Lower leg skin (tissue), 4 donors: ENCODE results near the gene NPDC1. TPM values are rescaled to one million over a fixed set of nuclear protein-coding genes. Genes with fewer than 3 reads are reported as not detected.

Source experiments
- DNase-seq, 2 donors: peaks; one replicate each; pipeline ENCODE4 v3.0.0-alpha.2; 2019; ENCODE audit warnings: low spot score in 2 of 2
- H3K4me3 ChIP-seq: fragments of 200-600 bp; sonication (generic); 2 replicates; pipeline ENCODE4 v1.5.1; 2017; ENCODE audit warnings: mild to moderate bottlenecking, low read depth; ENCODE audit not compliant: poor library complexity, severe bottlenecking
- POLR2A ChIP-seq, 2 donors: fragments of 450-650 bp; IDR thresholded peaks; one replicate each; pipeline ENCODE4 v1.6.1; 2016 to 2017; ENCODE audit warnings: antibody characterized with exemption in 2 of 2, mild to moderate bottlenecking in 1 of 2, moderate library complexity in 1 of 2
- WGBS, 2 donors: methylation state at CpG; one replicate each; pipeline ENCODE4 v1.1.5; 2018; 5-methylcytosine and 5-hydroxymethylcytosine counted together
- intact Hi-C: fragments of 100-400 bp; cut with DNase I; formaldehyde crosslinking; loops from one replicate; pipeline ENCODE4 v1.15.0; 2023; ENCODE audit warnings: low total_unique reads
- total RNA-seq, 4 donors: library from RNA; depleted of rRNA; stranded (reverse); fragments of >200 nt; gene quantifications; one replicate each; pipeline ENCODE4 v1.1.0, GENCODE V29; 2016
- TF ChIP-seq, protein P1 (sequence below), 3 donors: fragments of 450-650 bp; IDR thresholded peaks; one replicate each; pipeline ENCODE4 v1.5.1; 2016; ENCODE audit warnings: antibody characterized with exemption in 3 of 3, mild to moderate bottlenecking in 3 of 3, moderate library complexity in 2 of 3

NPDC1 gene
- total RNA-seq, 4 donors from 2014 or later, result 29.1 to 63.9 (median 56.1) TPM

GRCh38 chr9:137013571-137013940 is 32.4 kb downstream of the NPDC1 start:
- whole genome bisulfite sequencing, 2 donors, result 91 to 93% methylated on average over 19 to 20 of the region's 20 CpGs
- intact Hi-C loops, result no loop called here
- H3K4me3 ChIP-seq, result no peak overlapping the region
- TF ChIP-seq, protein P1, sequence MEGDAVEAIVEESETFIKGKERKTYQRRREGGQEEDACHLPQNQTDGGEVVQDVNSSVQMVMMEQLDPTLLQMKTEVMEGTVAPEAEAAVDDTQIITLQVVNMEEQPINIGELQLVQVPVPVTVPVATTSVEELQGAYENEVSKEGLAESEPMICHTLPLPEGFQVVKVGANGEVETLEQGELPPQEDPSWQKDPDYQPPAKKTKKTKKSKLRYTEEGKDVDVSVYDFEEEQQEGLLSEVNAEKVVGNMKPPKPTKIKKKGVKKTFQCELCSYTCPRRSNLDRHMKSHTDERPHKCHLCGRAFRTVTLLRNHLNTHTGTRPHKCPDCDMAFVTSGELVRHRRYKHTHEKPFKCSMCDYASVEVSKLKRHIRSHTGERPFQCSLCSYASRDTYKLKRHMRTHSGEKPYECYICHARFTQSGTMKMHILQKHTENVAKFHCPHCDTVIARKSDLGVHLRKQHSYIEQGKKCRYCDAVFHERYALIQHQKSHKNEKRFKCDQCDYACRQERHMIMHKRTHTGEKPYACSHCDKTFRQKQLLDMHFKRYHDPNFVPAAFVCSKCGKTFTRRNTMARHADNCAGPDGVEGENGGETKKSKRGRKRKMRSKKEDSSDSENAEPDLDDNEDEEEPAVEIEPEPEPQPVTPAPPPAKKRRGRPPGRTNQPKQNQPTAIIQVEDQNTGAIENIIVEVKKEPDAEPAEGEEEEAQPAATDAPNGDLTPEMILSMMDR (IDR thresholded peaks at IDR 0.05), result no peak
- TF ChIP-seq POLR2A (IDR thresholded peaks at IDR 0.05), result no peak
- no peak for DNase-seq

DNA sequence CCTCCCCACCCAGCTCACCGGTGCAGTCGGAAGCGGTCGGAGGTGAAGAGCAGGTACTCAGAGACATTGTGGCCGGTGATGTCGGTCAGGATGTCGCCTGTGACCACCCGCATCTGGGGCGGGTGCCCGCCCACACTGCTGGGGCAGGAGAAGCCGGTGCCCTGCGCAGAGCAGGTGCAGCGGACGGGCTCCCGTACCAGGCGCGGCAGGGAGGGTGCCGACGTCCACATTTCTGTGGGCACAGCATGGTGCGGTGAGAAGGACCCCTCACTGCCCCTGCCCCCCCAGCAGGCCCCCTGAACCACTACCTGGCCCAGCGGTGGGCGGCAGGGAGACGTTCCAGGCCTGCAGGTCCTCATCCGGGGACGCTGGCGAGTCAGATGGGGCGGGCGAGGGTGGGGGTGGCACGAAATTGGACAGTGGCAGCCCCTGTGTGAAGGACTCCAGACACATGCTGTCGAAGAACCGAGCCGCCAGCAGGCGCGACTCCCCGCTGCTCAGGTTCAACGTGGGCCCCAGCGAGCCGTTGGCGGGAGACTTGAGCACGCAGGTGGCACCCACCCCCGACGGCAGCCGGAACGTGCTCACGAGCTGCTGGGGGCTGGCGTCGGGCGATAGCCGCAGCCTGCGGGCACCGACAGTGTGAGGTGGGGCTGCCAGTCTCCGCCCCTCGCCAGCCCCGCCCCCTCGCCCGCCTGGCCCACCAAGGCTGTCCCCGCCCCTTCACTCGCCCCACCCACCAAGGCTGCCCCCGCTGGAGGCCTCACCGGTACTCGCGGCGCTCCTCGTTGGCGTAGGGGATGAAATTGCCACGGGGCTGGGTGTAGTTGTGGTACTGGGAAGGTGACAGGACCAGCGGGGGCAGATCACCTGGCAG is 33.0 kb downstream of the NPDC1 start:
- intact Hi-C loops, result no loop called here
- no peak overlapping the region for H3K4me3 ChIP-seq
- TF ChIP-seq, protein P1 (IDR thresholded peaks at IDR 0.05), result no peak
- no peak for TF ChIP-seq POLR2A (IDR thresholded peaks at IDR 0.05)
- no peak for DNase-seq
- WGBS, 2 donors, result 92 to 93% methylated on average over 34 to 38 of the region's 67 CpGs

DNA sequence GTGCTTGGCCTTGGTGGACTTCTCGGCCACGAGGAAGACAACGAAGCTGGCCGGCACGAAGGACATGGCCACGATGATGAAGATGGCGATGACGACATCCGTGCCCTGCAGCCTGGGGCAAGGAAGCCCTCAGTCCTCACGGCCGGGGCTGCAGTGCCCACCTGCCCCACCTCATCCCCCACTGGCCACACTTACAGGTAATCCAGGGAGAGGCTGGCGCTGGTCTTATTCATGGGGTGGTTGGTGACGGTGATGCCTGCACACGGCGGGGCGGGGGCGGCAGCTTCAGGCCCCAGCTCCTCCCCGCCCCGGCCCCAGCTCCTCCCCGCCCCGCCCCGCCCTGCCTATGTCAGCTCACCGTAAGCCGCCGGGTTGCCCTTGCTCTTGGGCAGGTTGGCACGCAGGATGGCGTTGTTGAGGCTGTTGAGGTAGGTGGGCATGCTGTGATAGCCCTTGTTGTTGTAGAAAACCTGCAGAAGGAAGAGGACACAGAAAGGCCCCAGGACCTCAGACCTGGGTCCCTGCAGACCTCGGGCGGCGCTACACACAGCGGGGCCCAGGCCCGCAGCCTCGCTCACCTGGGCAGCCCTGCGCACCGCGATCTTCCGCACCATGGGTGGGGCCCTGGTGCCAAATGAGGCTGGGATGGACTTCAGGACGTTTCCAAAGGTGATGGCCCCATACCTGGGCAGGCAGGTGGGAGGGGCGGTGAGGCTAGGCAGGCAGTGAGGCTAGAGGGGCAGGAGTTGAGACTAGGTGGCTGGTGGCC is 33.9 kb downstream of the NPDC1 start:
- WGBS, 2 donors, result 91 to 92% methylated on average over 15 to 39 of the region's 39 CpGs
- intact Hi-C loops, result no loop called here
- no peak for TF ChIP-seq POLR2A (IDR thresholded peaks at IDR 0.05)
- TF ChIP-seq, protein P1 (IDR thresholded peaks at IDR 0.05), result no peak
- DNase-seq, result no peak
- H3K4me3 ChIP-seq, result no peak overlapping the region

DNA sequence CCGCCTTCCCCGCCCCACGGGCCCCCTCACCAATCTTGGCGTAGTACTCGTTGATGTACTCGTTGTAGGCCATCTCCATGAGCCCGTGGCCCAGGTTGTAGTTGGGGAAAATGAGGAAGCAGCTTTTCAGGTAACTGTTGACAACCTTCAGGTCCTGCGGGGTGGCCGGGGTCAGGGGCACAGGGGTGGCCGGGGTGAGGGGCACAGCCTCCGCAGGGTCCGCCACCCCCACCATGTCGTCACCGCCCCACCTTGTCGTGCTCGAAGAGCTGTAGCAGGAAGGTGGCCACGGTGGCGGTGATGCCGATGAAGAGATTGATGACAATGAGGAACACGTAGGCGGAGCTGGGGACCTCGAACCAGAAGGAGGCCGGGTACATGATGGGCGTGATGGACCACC is 34.8 kb downstream of the NPDC1 start:
- intact Hi-C loops, result no loop called here
- no peak overlapping the region for H3K4me3 ChIP-seq
- no peak for TF ChIP-seq POLR2A (IDR thresholded peaks at IDR 0.05)
- TF ChIP-seq, protein P1 (IDR thresholded peaks at IDR 0.05), result no peak
- WGBS, 2 donors, result 97 to 98% methylated on average over 24 of the region's 24 CpGs
- DNase-seq, result no peak

- DNase-seq, result no peak
- H3K4me3 ChIP-seq, result no peak overlapping the region
- TF ChIP-seq, protein P1 (IDR thresholded peaks at IDR 0.05), result no peak
- no peak for TF ChIP-seq POLR2A (IDR thresholded peaks at IDR 0.05)
- intact Hi-C loops, result no loop called here
- 95% methylated on average over 24 to 48 of the region's 49 CpGs for WGBS, 2 donors
Observed at GRCh38 chr9:137009938-137010732, 35.8 kb downstream of the NPDC1 start.
